Activated CD4-positive, CD25-positive, alpha-beta regulatory T cell (primary cell): ENCODE measurements around the gene SIVA1.
A peak's percentile ranks its signal among the peaks of the same experiment; 100 is the strongest.

ENCODE experiments used
- DNase-seq, 4 experiments: peaks; one replicate each; lab custom pipeline; 2025; lab: John Stamatoyannopoulos, UW

The SIVA1 gene

GRCh38 chr14:104752735-104753527 lies at the start of gene SIVA1:
Gene SIVA1, plus strand, starts transcription at chr14:104753147. Its CDS starts 55 bp downstream, at chr14:104753202.
- peak; percentile 100 for DNase-seq

- no peak for DNase-seq
Measured at GRCh38 chr14:104703269-104703668, 49.7 kb upstream of the SIVA1 start.

- DNase-seq: no peak
Measured at GRCh38 chr14:104704252-104704651, 48.7 kb upstream of the SIVA1 start.

- DNase-seq: no peak
Measured at GRCh38 chr14:104705340-104706047, 47.5 kb upstream of the SIVA1 start.

GRCh38 chr14:104706733-104707607 lies 46.0 kb upstream of the SIVA1 start:
- DNase-seq: no peak

- DNase-seq: no peak
Measured at GRCh38 chr14:104707608-104708595, 45.0 kb upstream of the SIVA1 start.

- peak; percentile 52 to 59 (median 54) for DNase-seq
Measured at GRCh38 chr14:104708606-104709268, 44.2 kb upstream of the SIVA1 start.

GRCh38 chr14:104709387-104710039 lies 43.4 kb upstream of the SIVA1 start:
- DNase-seq: no peak

GRCh38 chr14:104710071-104710735 lies 42.7 kb upstream of the SIVA1 start:
- no peak for DNase-seq

GRCh38 chr14:104712881-104713734 lies 39.8 kb upstream of the SIVA1 start:
- DNase-seq: no peak

GRCh38 chr14:104714066-104714465 lies 38.9 kb upstream of the SIVA1 start:
- no peak for DNase-seq

GRCh38 chr14:104714681-104715080 lies 38.3 kb upstream of the SIVA1 start:
- DNase-seq: no peak

GRCh38 chr14:104715416-104715815 lies 37.5 kb upstream of the SIVA1 start:
- no peak for DNase-seq

- DNase-seq: no peak
Measured at GRCh38 chr14:104715871-104716270, 37.1 kb upstream of the SIVA1 start.

- no peak for DNase-seq
Measured at GRCh38 chr14:104717137-104717536, 35.8 kb upstream of the SIVA1 start.

GRCh38 chr14:104717646-104718045 lies 35.3 kb upstream of the SIVA1 start:
- no peak for DNase-seq

GRCh38 chr14:104718147-104718546 lies 34.8 kb upstream of the SIVA1 start:
- no peak for DNase-seq

- DNase-seq: no peak
Measured at GRCh38 chr14:104718871-104719270, 34.1 kb upstream of the SIVA1 start.

GRCh38 chr14:104719343-104719742 lies 33.6 kb upstream of the SIVA1 start:
- no peak for DNase-seq
